Measurements from ENCODE around the gene GGA3. TPM values are rescaled to one million over a fixed set of nuclear protein-coding genes. Genes with fewer than 3 reads are reported as not detected.

Gene GGA3
- total and polyA plus RNA-seq, 2 donors from 2014 or later, result 8.0 to 49.2 TPM

GRCh38 chr17:75271233-75271954 is 10.0 kb upstream of the GGA3 start:
- H3K9me3 ChIP-seq (ENCODE audit: control insufficient read depth in 2 of 3, insufficient read depth in 1 of 3, low read length in 3 of 3), result no peaks in the 10 kb centered on the region
- peak; percentile 86 for TF ChIP-seq CTCF (IDR thresholded peaks at IDR 0.05; ENCODE audit: borderline replicate concordance, extremely low read depth, insufficient read depth)
- H3K36me3 ChIP-seq (ENCODE audit: control insufficient read depth in 2 of 3, insufficient read depth in 3 of 3, low read length in 3 of 3), result peaks cover 0 to 4% (median 4%) of the 10 kb centered on the region in 3 donors
- H3K9ac ChIP-seq (ENCODE audit: low read length in 3 of 3), result peak overlapping the region in 2 of 3 donors; percentile 10 to 58
- FAIRE-seq, result no peak
- peak; percentile 75 to 93 (median 86) for DNase-seq
- intact Hi-C loops (cut with DNase I), result no loop called here
- H3K27me3 ChIP-seq (ENCODE audit: control insufficient read depth, insufficient read depth, low read length), result no peaks in the 10 kb centered on the region
- H3K27ac ChIP-seq (ENCODE audit: low read depth in 2 of 2, low read length in 2 of 2), result peak overlapping the region; percentile 22 to 69
- H3K4me1 ChIP-seq (ENCODE audit: control insufficient read depth in 2 of 3, insufficient read depth in 2 of 3, low read depth in 1 of 3, low read length in 3 of 3), result peaks cover 0 to 13% (median 0%) of the 10 kb centered on the region in 3 donors
- peak overlapping the region; percentile 44 to 65 (median 60) for H3K4me3 ChIP-seq (ENCODE audit: low read length in 3 of 3)

GRCh38 chr17:75270966-75271232 is 9.5 kb upstream of the GGA3 start, which contains the start of gene MIF4GD:
Gene MIF4GD (minus strand): TSS chr17:75271231. CDS start chr17:75270195, 1,036 bp downstream.
- peak within 1 kb of the TSS; percentile 65 to 75 (median 68) for H3K4me3 ChIP-seq (ENCODE audit: low read length in 3 of 3)
- intact Hi-C loops (cut with DNase I), result no loop called here
- FAIRE-seq, result no peak

GRCh38 chr17:75270218-75270965 is 9.0 kb upstream of the GGA3 start:
- peak; percentile 28 for TF ChIP-seq CTCF (IDR thresholded peaks at IDR 0.05; ENCODE audit: borderline replicate concordance, extremely low read depth, insufficient read depth)
- intact Hi-C loops (cut with DNase I), result no loop called here
- peak; percentile 79 to 88 (median 86) for DNase-seq
- peak overlapping the region; percentile 44 to 94 (median 80) for H3K9ac ChIP-seq (ENCODE audit: low read length in 3 of 3)
- peaks cover 0 to 13% (median 0%) of the 10 kb centered on the region in 3 donors for H3K4me1 ChIP-seq (ENCODE audit: control insufficient read depth in 2 of 3, insufficient read depth in 2 of 3, low read depth in 1 of 3, low read length in 3 of 3)
- no peak for FAIRE-seq
- peaks cover 4 to 14% (median 14%) of the 10 kb centered on the region in 3 donors for H3K36me3 ChIP-seq (ENCODE audit: control insufficient read depth in 2 of 3, insufficient read depth in 3 of 3, low read length in 3 of 3)
- no peaks in the 10 kb centered on the region for H3K9me3 ChIP-seq (ENCODE audit: control insufficient read depth in 2 of 3, insufficient read depth in 1 of 3, low read length in 3 of 3)
- no peaks in the 10 kb centered on the region for H3K27me3 ChIP-seq (ENCODE audit: control insufficient read depth, insufficient read depth, low read length)
- peak overlapping the region; percentile 76 to 92 for H3K27ac ChIP-seq (ENCODE audit: low read depth in 2 of 2, low read length in 2 of 2)
- peak overlapping the region; percentile 64 to 75 (median 68) for H3K4me3 ChIP-seq (ENCODE audit: low read length in 3 of 3)

More at GRCh38 chr17:75270966-75271232, 9.5 kb upstream of the GGA3 start, which contains the start of gene MIF4GD:
- Histone ChIP-seq H3K36me3 (ENCODE audit: control insufficient read depth in 2 of 3, insufficient read depth in 3 of 3, low read length in 3 of 3) (peaks cover 3 to 9% (median 9%) of the 10 kb centered on the region in 3 donors), H3K27ac (ENCODE audit: low read depth in 2 of 2, low read length in 2 of 2) (peak within 1 kb of the TSS; percentile 76 to 92), H3K9me3 (ENCODE audit: control insufficient read depth in 2 of 3, insufficient read depth in 1 of 3, low read length in 3 of 3) (no peaks in the 10 kb centered on the region), H3K27me3 (ENCODE audit: control insufficient read depth, insufficient read depth, low read length) (no peaks in the 10 kb centered on the region), H3K4me1 (ENCODE audit: control insufficient read depth in 2 of 3, insufficient read depth in 2 of 3, low read depth in 1 of 3, low read length in 3 of 3) (peaks cover 0 to 13% (median 0%) of the 10 kb centered on the region in 3 donors), H3K9ac (ENCODE audit: low read length in 3 of 3) (peak within 1 kb of the TSS; percentile 44 to 94 (median 80))
- no peak for TF ChIP-seq CTCF (IDR thresholded peaks at IDR 0.05; ENCODE audit: borderline replicate concordance, extremely low read depth, insufficient read depth)
- DNase-seq, result no peak

All from kidney (tissue), 14 donors.